Endothelial cell of umbilical vein (primary cell): ENCODE measurements around the gene GPHB5.

Source experiments
- CTCF ChIP-seq, 2 donors: IDR thresholded peaks; 1 replicate in 1 of 2; 2 replicates in 1 of 2; pipeline ENCODE4 v1.5.1; 2011; ENCODE audit warnings: low read length in 2 of 2, mild to moderate bottlenecking in 2 of 2, moderate library complexity in 2 of 2, control low read depth in 1 of 2, inconsistent platforms in 1 of 2, low read depth in 1 of 2; ENCODE audit not compliant: insufficient read depth in 1 of 2; ENCODE audit errors: extremely low read depth in 1 of 2
- EZH2 ChIP-seq: IDR thresholded peaks from 2 replicates; pipeline ENCODE4 v1.6.1; 2012; ENCODE audit warnings: borderline replicate concordance, low read depth, mild to moderate bottlenecking, moderate library complexity, low read length, inconsistent platforms; ENCODE audit not compliant: severe bottlenecking
- FOS ChIP-seq: IDR thresholded peaks from 2 replicates; pipeline ENCODE4 v1.6.1; 2011; ENCODE audit warnings: mild to moderate bottlenecking, low read length, moderate library complexity, borderline replicate concordance; ENCODE audit not compliant: insufficient read depth
- JUN ChIP-seq: IDR thresholded peaks from 2 replicates; pipeline ENCODE4 v1.6.1; 2011; ENCODE audit warnings: borderline replicate concordance, low read depth; ENCODE audit not compliant: insufficient read length, insufficient read depth
- MAX ChIP-seq: IDR thresholded peaks from 2 replicates; pipeline ENCODE4 v1.6.1; 2011; ENCODE audit not compliant: insufficient read depth, insufficient read length
- MYC ChIP-seq: IDR thresholded peaks from one replicate; pipeline ENCODE4 v1.6.1; 2011; ENCODE audit warnings: mild to moderate bottlenecking, low read depth, low read length
- POLR2A ChIP-seq: IDR thresholded peaks from 2 replicates; pipeline ENCODE4 v1.6.1; 2012; ENCODE audit warnings: low read depth, mild to moderate bottlenecking, control low read depth, low read length
- POLR2AphosphoS5 ChIP-seq: IDR thresholded peaks from 2 replicates; pipeline ENCODE4 v1.6.1; 2012; ENCODE audit warnings: low read depth, mild to moderate bottlenecking, control low read depth, low read length, moderate library complexity; ENCODE audit not compliant: insufficient read depth

- TF ChIP-seq FOS (no peak), POLR2A (no peak), CTCF (IDR thresholded peaks at IDR 0.05; ENCODE audit: extremely low read depth in 1 of 2, insufficient read depth in 1 of 2, low read depth in 1 of 2, low read length in 2 of 2) (no peak), POLR2AphosphoS5 (no peak), JUN (no peak), EZH2 (no peak), MYC (no peak), MAX (no peak)
Measured at GRCh38 chr14:63266106-63266505, 52.6 kb downstream of the GPHB5 start.
